Cortex of kidney (tissue), 1 donor: ENCODE results near the gene SPATA13.

Source experiments
- DNase-seq: peaks from one replicate; lab custom pipeline; 2025; lab: John Stamatoyannopoulos, UW

The SPATA13 gene

DNA sequence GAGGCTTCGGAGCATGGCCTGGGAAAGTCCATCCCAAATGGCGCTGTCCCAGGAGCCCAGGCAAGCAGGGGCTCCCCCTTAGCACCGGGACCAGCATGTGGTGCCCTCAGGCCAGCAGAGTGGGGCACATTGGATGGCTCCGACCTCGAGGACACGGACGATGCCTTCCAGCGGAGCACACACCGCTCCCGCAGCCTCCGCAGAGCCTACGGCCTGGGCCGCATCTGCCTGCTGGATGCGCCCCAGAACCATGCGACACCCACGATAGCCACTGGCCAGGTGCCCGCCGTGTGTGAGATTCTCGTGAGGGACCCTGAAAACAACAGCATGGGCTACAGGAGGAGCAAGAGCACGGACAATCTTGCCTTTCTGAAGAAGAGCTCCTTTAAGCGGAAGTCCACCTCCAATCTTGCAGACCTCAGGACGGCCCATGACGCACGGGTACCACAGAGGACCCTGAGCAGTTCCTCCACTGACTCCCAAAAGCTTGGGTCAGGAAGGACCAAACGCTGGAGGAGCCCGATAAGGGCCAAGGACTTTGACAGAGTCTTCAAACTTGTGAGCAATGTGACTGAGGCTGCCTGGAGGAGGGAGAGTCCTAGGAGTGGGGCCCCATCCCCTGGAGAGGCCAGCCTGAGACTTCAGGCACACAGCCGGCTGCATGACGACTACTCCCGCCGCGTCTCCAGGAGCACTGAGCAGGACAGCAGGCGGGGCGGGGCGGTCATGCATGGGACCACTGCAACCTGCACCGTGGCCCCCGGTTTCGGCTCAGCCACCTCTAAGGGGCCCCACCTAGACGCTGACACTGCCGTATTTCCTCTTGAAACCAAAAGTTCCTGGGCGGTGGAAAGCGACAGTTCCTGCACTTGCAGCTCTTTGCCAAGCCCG is 63.1 kb downstream of the SPATA13 start:
- no peak for DNase-seq

DNA sequence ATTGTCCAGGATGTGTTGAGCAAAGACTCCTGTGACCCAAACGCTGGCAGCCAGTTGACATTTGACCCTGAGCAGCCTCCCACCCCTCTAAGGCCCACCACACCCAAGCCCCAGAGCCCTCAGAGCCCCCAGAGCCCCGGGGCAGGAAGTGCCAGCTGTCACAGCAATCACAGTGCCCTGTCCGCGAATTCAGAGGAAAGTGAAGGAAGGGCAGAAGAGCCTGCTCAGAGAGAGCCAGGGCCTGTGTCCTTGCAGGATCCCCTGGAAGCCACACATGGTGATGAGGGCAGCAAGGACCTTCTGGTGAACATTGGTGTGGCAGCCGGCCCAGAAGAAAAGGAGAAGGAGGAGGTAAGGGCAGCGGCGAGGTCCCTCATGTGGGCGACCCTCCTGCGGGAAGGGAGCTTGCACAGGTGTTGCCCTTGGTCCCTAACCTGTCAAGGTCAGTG is 63.7 kb downstream of the SPATA13 start:
- no peak for DNase-seq

DNA sequence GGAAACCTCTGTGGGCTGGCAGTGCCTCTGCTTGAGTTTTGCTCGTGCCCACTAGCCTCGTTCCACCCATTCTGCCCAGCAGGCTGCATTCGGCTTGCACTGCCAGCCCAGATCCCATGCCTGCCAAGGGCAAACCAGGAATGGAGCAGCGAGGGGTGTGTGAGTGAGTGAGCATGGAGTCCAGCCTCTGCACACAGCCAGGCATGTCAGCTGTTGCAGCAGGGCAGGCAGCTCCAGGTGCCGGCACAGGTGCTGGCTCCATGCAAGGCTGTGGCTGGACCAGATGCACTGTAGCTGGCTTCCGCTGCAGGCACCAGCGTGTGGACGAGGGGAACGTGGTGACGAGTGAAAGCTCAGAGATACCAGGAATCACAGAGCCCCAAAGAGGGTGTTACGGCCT is 64.5 kb downstream of the SPATA13 start:
- no peak for DNase-seq

DNA sequence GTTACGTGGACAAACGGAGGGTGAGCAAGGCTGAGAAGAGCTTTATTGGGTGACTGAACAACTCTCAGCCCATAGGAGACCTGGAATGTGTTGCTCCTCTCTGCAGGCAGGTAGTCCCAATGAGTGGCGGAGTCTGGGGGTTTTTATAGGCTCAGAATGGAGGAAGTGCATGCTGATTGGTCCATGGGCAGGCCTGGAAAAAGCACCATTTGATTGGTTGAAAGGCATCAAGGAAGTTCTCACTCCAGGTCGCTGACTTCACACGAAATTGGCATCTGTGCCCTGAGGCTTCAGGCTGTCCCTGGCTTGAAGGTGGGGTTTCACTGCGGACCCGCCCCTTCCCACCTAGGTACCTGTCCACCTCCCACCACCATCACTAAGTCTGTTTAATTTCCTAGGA is 65.4 kb downstream of the SPATA13 start:
- no peak for DNase-seq

DNA sequence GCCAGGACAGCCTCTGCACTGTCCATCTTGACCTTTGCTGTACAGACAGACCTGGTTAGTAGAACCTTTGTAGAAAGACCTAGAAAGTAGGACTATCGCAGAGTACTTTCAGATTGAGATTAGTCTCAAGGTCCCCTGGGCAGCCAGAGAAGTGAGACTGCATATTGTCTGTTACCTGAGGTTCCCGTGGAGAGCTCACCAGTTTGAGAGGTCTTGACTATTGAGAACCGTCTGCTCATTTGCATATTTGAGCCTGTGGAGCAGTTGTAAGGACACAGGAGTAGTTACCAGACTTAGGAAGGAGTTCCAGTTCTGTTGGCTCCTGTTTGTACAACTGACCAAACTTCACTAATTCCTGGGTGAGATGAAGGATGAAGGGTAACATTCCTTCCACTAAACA is 66.2 kb downstream of the SPATA13 start:
- DNase-seq, result no peak

DNA sequence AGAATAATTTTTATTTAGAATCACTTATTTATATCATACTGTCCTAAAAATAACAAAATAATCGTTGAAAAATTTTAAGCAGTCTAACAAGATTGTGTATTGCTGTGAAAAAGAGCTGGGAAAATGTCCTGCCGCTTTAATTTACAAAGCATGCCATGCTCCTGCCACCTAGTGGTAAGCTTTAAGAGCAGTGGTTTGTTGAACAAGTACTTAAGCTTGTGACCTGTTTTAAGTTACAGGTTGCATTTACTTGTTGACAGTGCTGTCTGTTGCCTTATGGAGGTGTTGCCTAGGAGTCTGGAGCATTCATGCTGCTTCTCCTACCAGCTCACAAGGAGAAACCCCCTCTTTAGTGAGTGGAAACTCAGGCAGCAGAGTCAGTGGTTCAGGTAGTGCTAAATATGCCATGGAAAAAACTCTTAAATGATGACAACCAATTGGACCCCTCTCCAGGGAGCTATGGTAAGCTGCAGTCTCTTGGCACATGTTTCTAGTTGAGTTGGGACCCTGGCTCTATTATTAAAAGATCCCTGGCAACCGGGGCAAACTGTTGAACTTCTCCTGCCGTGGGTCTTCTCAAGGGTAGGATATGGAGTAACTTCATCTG is 68.4 kb downstream of the SPATA13 start:
- DNase-seq, result no peak

DNA sequence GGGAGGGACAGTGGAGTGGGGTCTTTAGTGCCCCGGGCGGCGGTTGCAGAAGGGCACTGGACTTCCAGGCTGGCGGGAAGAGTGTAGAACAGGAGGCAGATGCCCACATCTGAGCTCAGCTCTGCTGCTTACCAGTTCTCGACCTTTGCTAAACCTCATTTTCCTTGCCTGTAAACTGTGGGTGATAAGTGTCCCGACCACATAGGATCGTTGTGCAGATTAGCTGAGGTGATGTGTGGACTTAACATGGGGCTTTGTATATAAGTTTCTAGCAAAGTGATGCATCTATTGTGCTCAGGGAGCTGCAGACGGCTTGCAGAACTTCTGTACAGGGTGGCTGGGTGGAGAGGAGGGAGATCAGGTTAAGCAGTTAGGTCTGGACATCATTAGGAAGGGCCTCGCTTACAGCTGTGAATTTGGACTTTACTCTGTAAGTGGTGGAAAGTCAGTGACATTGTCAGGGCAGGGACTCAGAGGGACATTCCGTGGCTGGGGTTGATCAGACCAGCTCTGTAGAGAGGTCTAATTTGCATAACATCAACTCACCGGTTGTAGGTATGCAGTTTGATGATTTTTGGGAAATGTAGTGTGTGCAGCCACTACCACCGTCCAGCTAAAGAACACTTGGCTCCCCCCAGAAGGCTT is 70.0 kb downstream of the SPATA13 start:
- no peak for DNase-seq

DNA sequence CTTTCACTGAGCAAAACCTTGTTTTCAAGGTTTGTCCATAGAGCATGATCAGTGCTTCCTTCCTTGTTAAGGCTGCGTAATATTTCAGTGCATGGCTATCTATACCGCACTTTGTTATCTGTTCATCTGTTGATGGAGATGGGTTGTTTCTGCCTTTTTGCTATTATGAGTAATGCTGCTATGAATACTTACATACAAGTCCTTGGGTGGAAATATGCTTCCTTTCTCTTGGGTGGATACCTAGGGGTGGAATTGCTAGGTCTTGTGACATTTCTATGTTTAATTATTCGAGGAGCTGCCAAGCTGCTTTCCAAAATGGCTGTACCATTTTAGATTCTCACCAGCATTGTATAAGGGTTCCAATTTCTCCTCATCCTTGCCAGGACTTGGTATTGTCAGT is 70.9 kb downstream of the SPATA13 start:
- DNase-seq, result no peak

DNA sequence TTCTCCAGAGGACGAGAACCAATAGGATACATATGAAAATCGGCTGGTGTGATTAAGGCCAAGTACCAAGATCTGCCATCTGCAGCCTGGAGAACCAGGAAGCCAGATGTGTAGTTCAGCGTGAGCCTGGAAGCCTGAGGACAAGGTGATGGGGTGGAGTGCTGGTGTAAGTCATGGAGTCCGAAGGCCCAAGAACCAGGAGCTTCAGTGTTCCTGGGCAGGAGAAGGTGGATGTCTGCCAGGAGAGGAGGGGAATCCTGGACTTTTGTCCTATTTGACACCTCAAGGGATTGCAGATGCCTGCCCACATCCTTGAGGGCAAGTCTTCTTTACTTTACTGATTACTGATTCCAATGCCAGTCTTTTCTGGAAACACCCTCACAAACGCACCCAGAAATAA is 71.5 kb downstream of the SPATA13 start:
- no peak for DNase-seq

DNA sequence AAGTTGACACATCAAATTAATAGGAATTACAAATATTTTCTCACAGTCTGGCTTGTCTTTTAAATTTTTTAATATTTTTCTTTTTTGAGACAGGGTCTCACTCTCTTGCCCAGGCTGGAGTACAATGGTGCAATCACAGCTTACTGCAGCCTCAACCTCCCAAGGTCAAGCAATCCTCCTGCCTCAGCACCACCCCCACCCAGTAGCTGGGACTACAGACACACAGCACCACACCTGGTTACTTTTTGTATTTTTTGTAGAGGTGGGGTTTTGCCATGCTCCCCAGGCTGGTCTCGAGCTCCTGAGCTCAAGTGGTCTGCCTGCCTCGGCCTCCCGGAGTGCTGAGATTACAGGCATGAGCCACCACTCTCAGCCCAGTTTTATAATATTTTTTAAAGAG is 72.0 kb downstream of the SPATA13 start:
- DNase-seq, result no peak

DNA sequence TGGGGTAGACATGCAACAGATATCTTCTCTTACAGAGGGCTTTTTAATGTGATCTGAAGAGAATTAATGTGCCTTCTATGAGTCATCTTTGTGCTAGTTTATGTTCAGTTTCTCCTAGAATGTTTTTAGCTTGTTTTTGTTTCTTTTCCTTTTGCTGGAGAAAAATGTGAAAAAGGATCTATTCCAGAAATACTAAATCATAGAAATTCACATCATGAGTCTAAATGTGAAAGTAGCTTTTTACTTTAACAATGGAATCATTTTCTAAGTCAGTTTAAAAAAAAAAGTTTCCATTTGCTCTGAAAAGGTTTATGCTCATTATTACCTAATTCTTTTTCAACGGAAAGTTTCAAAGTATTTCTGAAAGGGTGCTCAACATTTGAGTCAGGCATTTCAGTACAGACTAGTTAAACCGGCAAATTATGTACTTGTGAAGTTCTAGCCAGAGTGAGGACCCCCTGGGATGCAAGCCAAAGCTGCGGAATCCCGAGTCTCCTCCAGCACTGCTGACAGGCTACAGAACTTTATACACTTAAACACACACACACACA is 72.9 kb downstream of the SPATA13 start:
- no peak for DNase-seq

DNA sequence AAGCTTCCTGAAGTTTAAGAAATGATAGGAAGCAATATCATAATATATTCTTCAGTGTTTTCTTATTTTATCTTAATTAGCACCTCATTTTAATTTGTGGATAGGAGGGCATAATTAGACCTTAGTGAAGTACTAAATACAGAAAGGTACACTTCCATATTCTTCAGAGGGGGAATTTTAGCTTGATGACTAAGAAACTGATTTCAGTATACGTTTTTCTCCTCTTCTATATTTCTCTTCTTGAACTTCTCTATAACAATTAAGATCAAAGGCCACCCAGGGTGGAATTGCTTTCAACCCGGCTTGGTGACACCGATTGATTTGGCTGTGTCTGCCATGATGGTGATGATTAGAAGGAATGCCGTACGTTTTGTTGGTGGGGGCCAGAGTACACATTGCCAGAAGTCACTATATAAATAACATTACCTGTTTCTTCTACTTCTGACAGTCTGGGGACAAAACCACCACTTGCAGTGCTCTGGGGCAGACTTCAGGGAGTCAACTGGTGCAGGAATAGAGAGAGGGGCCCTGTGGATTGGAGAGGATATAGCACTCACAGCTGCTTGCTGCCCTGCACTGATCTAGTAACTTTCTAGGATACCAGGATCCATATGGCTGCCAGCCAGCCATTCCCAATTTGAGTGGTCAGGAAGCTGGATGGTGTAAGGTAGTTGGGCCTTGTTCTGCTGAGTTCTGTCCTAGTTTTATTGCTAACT is 73.8 kb downstream of the SPATA13 start:
- DNase-seq, result no peak

DNA sequence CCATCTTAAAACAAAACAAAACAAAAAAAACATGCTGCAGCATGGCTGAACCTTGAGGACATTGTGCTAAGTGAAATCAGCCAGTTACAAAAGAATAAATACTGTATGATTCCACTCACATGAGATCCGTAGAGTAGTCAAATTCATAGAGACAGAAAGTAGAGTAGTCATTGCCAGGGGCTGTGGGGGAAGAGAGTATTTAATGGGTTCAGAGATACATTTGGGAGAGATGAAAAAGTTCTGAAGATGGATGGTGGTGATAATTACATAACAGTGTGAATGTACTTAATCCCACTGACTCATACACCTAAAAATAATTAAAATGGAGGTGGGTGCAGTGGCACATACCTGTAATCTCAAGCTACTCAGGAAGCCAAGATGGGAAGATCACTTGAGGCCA is 76.8 kb downstream of the SPATA13 start:
- DNase-seq, result no peak

DNA sequence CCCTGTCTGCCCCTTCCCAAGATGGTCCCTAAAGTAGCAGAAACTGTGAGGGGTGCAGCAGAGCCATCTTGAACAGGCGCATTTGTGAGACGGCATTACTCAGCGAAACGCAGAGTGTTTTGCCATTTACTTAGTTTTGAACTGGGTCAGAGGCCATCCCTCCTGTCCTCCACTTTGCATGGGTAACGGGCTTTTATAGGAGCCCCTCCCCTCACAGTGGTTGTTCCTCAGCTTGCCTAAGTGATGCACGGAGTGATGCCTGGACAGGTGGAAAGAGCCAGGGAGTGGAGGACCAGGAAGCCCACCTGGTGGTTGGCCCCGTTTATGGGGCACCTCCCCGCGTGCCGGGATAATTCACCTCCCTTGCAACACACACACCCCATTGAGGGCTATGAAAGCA is 80.8 kb downstream of the SPATA13 start:
- no peak for DNase-seq

DNA sequence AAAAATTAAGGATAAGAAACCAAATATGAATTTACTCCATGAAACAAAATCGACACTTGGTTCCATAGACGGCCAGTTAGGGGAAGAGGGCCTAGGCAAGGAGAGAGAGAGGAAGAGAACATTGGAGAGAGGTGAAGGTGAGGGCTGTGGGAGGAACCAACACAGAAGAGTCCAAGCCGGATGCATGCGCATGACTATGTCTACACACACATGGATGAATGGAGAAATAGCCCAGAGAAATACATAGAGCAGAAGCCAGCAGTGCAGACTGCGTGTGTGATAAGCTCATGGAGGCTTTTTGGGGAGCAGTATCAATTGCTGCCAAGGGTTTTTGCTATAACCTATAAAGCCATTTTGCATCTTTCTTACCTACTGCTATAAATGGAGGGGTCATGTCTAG is 81.6 kb downstream of the SPATA13 start:
- DNase-seq, result no peak

DNA sequence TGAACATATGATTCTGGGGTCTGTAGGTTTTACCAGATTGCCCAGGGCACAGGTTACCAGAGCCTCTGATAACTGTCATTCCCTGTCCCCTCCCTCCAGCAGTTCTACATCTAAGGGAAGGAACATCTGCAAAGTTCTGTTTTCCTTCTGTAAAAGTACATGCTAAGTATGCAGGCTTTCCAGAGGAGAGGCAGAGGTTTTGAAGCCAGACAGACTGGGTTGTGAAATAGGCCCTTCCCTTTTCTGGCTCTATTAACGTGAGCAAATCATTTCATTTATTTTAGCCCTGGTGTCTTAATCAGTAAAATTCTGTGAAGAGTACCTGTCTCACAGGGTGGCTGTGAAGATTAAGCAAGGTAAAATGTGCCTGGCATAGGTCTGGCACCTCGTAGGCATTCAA is 82.8 kb downstream of the SPATA13 start:
- DNase-seq, result no peak

DNA sequence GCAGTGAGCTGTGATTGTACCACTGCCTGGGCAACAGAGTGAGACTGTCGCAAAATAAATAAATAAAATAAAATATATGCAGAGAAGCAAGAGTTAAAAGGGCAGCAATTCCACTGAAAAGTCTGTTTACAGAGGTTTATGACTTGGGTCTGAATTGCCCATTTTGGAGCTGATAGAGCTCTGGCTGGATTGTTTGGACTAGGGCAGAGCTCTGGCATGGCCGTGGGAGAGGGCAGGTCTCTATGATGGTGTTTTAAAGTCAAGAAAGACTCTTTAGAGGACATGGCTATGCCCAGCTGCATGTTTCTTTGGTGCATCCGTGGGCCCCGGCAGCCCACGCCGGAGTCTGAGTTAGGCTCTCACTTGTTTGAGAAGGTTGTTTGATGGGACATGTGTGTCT is 84.3 kb downstream of the SPATA13 start:
- no peak for DNase-seq

DNA sequence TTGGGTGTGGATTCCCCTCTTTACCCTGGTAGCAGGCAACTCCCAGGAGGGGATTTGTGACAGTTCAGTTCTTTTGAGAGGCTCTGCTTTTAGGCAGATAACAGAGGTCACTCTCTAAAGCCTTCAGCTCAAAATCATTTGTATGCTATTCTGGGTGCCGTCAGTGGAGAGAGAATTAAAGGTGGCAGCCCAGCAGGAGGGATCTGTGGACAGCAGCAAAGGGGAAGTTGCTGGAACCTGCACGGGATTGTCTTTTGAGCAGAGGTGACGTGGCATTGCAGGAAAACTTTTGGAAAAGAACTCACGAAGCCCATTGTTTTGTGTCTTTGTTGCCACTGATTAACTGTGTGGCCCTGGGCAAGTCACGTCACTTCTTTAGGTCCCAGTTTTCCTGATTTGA is 86.5 kb downstream of the SPATA13 start:
- DNase-seq, result no peak

DNA sequence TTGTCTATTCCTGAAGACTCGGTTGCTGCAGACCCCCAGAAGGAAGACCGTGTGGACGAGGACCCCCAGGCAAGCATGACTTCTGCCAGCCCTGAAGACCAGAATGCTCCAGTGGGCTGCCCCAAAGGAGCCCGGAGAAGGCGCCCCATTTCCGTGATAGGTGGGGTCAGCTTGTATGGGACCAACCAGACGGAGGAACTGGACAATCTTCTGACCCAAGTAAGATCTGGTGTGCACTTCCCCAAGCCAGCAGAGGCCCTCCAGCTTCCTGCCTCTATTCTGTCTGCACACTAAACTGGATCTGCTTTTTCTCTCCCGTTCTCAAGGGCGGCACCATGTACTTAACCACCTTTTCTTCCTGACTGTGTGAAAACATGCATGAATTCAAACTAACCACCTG is 89.1 kb downstream of the SPATA13 start:
- DNase-seq, result no peak

DNA sequence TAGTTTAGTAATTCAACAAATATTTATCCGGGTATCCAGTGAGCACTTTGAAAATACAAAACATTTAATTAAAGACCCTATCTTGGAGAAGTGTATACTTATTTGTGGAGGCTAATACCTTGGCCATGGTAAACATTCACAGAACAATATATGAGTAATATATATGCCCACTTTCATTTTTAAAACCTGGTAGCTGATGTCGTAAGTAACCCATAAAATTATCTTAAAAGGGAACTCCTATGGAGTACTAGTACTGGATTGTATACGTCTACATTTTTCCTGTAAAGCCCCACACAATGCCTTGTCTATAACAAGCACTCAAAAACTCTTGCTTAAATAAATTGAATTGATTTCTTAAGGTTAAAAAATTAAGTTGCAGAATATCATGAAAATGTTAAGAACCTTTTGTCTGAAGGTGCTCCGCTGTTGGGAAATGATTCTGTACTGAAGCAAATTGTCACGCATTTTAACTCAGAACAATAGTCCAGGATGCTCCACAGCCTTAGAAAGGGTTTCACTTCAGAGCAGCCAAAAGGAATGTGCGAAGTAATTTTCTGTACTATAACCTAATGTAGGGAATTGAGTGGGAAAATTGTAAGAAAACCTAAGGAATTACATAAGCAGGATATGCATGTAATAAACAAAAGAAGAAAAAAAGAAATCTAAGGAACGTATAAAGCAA is 90.0 kb downstream of the SPATA13 start:
- no peak for DNase-seq

DNA sequence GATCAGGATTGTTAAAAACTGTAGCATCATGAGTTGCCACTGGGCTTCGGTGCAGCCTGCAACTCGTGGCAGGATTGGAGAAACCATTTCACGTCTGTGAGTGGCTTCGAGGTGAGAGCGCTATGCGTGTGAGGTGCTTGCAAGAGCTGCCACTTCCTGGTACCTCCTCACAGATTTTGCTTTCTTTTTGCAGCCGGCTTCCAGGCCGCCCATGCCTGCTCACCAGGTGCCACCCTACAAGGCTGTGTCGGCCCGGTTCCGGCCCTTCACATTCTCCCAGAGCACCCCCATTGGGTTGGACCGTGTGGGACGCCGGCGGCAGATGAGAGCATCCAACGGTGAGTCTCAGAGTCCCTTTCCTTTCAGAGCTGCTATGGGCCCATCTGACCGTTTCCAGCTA is 91.0 kb downstream of the SPATA13 start:
- no peak for DNase-seq

DNA sequence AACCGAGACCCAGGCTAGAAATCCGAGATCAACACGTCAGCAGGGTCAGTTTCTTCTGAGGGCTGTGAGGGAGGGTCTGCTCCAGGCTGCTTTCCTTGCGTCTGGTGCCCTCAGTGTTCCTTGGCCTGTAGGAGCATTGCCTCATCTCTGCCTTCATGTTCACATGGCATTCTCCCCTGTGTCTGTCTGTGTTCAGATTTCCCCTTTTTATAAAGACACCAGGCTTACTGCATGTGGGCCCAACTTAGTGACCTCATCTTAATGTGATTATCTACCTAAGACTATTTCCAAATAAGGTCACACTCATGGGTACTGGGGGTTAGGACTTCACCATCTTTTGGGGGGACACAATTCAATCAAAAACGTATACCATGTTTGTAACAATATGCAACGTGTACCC is 91.6 kb downstream of the SPATA13 start:
- DNase-seq, result no peak
